HUDEP-2 (cell line): ENCODE data around the gene WSB2.
"Not testable (repeated sequence)": the region's sequence is repeated elsewhere in the genome, so short reads cannot be mapped to it uniquely, and the experiment has no call there.

ENCODE experiments used
- DNase-seq, 76 experiments: peaks; one replicate each; lab custom pipeline; 2025; ENCODE audit not compliant: unreplicated experiment in 76 of 76; lab: John Stamatoyannopoulos, UW

Gene WSB2

DNA sequence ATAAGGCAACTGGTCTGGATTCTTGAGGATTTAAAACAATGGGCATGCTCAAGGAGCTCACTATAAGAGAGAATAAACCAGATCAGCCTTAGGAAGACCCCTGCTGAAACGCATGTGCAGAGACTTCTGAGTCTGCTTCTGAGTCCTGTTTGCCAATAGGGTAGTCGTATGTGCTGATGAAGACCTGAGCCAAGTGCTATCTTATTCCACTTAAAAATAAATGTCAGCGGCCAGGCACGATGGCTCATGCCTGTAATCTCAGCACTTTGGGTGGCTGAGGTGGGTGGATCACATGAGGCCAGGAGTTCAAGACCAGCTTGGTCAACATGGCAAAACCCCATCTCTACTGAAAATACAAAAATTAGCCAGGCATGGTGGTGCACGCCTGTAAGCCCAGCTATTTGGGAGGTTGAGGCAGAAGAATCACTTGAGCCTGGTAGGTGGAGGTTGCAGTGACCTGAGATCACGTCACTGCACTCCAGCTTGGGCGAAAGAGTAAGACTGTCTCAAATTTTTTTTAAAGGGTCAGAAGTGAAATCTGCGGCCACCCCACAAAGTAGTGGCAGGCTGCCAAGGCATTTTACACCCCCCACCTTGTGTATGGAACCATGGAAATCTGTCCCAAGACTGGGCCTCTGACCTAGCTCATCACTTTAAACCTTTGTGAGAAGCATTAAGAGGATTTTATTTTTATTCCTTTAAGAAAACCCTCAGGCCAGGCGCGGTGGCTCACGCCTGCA is 24.1 kb downstream of the WSB2 start:
- no peak for DNase-seq

GRCh38 chr12:118035190-118036041 is 25.6 kb downstream of the WSB2 start:
- DNase-seq, result no peak

DNA sequence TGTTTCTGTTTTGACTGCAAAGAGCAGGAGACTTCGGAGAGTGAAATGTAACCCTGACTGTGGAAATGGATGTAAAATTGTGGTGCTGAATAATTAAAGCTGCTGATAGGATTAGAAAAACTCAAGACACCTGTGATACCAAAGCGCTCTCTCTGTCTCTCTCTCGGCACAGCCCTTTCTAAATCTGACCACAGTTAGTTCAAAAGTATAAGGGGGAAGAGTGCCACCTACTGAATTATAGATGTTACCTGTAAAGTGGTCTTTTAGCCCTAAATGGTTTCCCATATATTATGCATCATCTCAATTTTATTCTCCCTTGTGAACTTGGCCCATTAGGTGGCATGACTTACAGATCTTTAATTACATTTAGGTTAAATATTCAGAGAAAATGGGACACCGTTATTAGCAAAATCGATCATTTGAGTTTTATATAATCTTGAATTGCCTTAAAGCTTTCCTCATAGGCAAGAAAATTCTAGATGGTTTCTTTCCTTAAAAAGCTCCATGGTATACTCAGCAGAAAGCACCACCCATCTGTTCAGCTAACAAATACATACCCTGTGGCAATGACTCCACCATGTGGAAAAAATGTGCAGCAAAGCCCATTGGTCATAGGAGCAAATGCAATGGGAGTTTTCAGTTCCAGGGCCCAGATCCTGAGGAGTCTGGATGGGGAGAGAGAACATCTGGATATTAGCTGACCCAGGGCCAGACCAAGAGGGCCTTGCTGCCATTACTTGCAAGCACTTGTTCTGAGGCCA is 26.4 kb downstream of the WSB2 start:
- DNase-seq, result peak in 3 of 76 experiments; percentile 5 to 10 (median 7)

DNA sequence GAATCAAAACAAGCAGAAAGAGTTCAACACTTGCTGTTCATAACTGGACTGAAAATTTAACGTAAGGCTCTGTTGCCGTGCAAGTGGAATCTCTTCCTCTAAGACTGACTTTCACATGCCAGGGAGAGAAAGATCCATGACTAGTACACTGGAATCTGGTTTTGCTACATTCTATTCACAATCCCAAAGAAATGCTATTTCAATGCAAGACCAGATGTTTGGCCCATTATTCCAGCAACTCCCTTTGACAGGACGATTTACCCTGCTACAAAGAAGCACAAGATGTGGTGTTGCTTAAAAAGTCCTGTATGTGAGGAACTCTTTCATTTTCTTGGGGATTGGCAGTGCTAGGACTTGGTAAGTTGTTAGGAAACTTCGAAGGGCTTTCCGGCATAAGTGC is 27.1 kb downstream of the WSB2 start:
- no peak for DNase-seq

DNA sequence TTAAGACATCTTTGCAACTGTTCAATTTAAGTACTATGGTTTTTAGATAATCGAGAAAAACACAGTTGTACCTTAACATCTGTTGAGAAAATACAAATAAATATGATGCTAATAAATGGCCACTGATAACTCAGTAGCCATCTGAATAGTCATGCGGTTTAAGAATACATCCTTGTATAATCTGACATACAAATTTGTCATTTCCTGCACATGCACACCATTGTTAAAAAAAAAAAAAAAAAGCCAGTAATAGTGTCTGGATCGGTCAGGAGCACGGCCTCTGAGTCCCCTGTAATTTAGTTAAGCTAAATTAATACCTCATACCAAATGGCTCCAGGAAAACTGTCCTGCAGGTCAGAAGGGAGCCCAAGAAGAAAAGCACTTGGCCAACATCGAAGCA is 27.7 kb downstream of the WSB2 start:
- no peak for DNase-seq

GRCh38 chr12:118032188-118032587 is 28.8 kb downstream of the WSB2 start:
- DNase-seq, result no peak

- no peak for DNase-seq
Measured at GRCh38 chr12:118029166-118029565, 31.8 kb downstream of the WSB2 start.

DNA sequence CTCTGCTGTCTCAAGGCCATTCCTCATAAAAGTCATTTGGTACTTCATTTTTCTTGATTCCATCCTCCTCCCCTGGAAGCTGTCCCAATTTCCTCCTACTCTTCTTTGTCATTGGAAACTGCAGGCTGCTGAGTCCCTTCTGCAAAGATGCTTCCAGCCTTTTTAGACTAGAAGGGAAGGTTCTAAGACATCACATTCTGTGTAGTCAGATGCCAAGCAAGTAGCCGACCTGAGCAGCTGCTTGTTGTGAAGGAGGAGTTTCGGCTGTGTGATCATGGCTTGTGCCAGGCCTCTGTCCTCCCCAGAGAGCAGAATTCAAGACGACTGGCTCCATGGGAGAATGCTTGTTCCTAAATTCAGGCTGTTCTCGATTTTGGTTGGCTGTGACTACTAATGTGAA is 35.8 kb downstream of the WSB2 start:
- no peak for DNase-seq

- no peak for DNase-seq
Measured at GRCh38 chr12:118023301-118023860, 37.6 kb downstream of the WSB2 start.

GRCh38 chr12:118022728-118023109 is 38.3 kb downstream of the WSB2 start:
- no peak for DNase-seq

- not testable (repeated sequence) for DNase-seq
Measured at GRCh38 chr12:118022097-118022727, 38.8 kb downstream of the WSB2 start.

- DNase-seq, result no peak
Measured at GRCh38 chr12:118020036-118020435, 40.9 kb downstream of the WSB2 start.

- DNase-seq, result no peak
Measured at GRCh38 chr12:118017926-118018325, 43.1 kb downstream of the WSB2 start.

- peak in 75 of 76 experiments; percentile 21 to 97 (median 94) for DNase-seq
Measured at GRCh38 chr12:118016424-118017264, 44.3 kb downstream of the WSB2 start, which contains the start of gene RFC5. TSS of gene RFC5 (plus strand) at chr12:118016703. CDS start at chr12:118016828, 125 bp downstream.

DNA sequence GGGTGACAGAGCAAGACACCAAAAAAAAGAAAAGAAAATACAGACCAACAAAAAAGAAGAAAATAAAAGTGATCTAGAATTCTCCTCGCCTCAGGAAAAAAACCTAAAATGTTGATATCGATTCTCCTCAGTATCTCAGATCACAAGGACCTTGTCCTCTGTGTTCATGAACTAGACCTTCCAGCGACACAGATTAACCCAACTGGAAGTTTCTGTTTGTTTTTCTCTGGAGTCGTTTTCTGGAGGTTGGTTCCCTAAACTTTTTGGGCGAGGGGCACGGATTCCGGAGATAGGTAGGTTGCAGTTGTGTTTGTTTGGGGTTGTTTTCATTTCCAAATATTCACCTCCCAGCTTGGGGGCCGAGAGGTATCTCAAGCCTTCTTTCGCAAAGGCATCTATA is 45.0 kb downstream of the WSB2 start:
- no peak for DNase-seq

GRCh38 chr12:118015306-118015705 is 45.7 kb downstream of the WSB2 start:
- DNase-seq, result no peak

DNA sequence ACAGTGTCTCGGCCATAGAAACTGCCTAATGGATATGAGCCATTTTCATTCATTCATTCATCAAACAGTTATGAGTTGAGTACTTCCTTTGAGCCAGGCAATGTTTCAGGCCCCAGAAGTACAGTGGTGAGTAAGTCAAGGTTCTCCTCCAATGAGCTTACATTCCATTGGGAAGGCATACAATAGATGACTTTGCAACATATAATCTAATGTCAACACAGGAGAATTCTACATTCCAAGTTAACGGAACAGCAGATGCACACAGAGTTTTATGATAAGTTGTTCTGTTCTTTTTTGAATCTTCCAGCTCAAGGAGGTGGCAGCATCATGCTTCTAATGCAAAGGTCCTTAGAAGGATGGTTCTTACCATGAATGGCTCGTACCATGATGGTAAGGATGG is 47.7 kb downstream of the WSB2 start:
- no peak for DNase-seq

- no peak for DNase-seq
Measured at GRCh38 chr12:118011961-118012360, 49.0 kb downstream of the WSB2 start.

- DNase-seq, result no peak
Measured at GRCh38 chr12:118011377-118011776, 49.6 kb downstream of the WSB2 start.
